Measurements from ENCODE around the gene GDF11.
A peak's percentile ranks its signal among the peaks of the same experiment; 100 is the strongest.

Gene GDF11

DNA sequence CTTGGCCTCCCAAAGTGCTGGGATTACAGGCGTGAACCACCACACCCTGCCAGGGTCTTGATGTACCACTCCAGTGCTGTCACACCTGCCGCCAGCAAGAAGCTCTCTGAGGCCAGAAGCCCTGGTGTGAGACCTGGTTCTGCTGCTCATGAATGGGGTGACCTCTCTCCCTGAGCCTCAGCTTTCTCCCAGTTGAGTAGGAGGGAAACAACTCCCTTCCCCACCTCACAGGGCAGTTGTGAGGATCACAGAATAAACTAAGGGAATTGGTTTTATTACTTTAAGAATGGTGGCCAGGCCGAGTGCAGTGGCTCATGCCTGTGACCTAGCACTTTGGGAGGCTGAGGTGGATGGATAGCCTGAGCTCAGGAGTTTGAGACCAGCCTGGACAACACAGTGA is 8.3 kb upstream of the GDF11 start:
- no peaks in the 10 kb centered on the region for H3K27me3 ChIP-seq (ENCODE audit: insufficient read depth, low read length)
- H3K9ac ChIP-seq (ENCODE audit: low read depth, low read length), result no peak overlapping the region
- H3K9me3 ChIP-seq (ENCODE audit: insufficient read depth, low read depth, low read length), result no peaks in the 10 kb centered on the region
- 91% methylated on average over 3 of the region's 3 CpGs for WGBS
- H3K4me1 ChIP-seq (ENCODE audit: insufficient read depth, low read length), result peaks cover 12% of the 10 kb centered on the region; the same call in 1 of the 2 replicates
- no peak overlapping the region for H3K4me3 ChIP-seq (ENCODE audit: low read length)
- H3K36me3 ChIP-seq (ENCODE audit: insufficient read depth, low read length), result no peaks in the 10 kb centered on the region
- H3K27ac ChIP-seq (ENCODE audit: low read depth, low read length), result no peak overlapping the region

DNA sequence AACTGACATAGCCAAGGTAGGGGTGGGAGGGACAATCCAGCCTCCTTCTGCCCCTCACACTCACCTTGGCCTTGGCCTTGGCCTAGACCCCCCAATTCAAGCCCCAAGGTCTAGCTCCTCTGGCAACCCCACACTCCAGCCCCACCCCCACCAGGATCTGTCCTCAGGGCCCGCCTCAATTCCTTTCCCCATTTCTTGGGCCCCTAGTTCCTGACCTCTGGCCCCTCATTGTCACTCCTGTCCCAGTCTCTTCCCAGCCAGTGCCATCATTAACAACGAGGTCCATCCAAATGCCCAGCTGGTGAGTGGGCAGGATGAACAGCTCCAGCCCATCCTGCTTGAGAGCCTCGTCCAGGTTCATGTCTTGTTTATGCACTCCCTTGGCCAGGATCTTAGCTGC is 6.8 kb upstream of the GDF11 start:
- no peaks in the 10 kb centered on the region for H3K27me3 ChIP-seq (ENCODE audit: insufficient read depth, low read length)
- H3K27ac ChIP-seq (ENCODE audit: low read depth, low read length), result no peak overlapping the region
- H3K4me1 ChIP-seq (ENCODE audit: insufficient read depth, low read length), result peaks cover 5% of the 10 kb centered on the region; the same call in 1 of the 2 replicates
- 90% methylated on average over 3 of the region's 3 CpGs for WGBS
- no peaks in the 10 kb centered on the region for H3K9me3 ChIP-seq (ENCODE audit: insufficient read depth, low read depth, low read length)
- no peaks in the 10 kb centered on the region for H3K36me3 ChIP-seq (ENCODE audit: insufficient read depth, low read length)
- H3K9ac ChIP-seq (ENCODE audit: low read depth, low read length), result no peak overlapping the region
- H3K4me3 ChIP-seq (ENCODE audit: low read length), result no peak overlapping the region

GRCh38 chr12:55736780-55737580 is 5.9 kb upstream of the GDF11 start:
- Histone ChIP-seq H3K9me3 (ENCODE audit: insufficient read depth, low read depth, low read length) (no peaks in the 10 kb centered on the region), H3K27me3 (ENCODE audit: insufficient read depth, low read length) (no peaks in the 10 kb centered on the region), H3K27ac (ENCODE audit: low read depth, low read length) (no peak overlapping the region), H3K36me3 (ENCODE audit: insufficient read depth, low read length) (no peaks in the 10 kb centered on the region), H3K9ac (ENCODE audit: low read depth, low read length) (no peak overlapping the region), H3K4me3 (ENCODE audit: low read length) (peak overlapping the region; percentile 66; the same call in 1 of the 2 replicates), H3K4me1 (ENCODE audit: insufficient read depth, low read length) (peaks cover 9% of the 10 kb centered on the region)
- 47% methylated on average over 6 of the region's 6 CpGs for WGBS

- WGBS, result 18% methylated on average over 4 of the region's 4 CpGs
- no peaks in the 10 kb centered on the region for H3K9me3 ChIP-seq (ENCODE audit: insufficient read depth, low read depth, low read length)
- peak overlapping the region; percentile 43 for H3K9ac ChIP-seq (ENCODE audit: low read depth, low read length)
- H3K27me3 ChIP-seq (ENCODE audit: insufficient read depth, low read length), result no peaks in the 10 kb centered on the region
- peak overlapping the region; percentile 66 for H3K4me3 ChIP-seq (ENCODE audit: low read length)
- peaks cover 12% of the 10 kb centered on the region for H3K4me1 ChIP-seq (ENCODE audit: insufficient read depth, low read length)
- no peaks in the 10 kb centered on the region for H3K36me3 ChIP-seq (ENCODE audit: insufficient read depth, low read length)
- H3K27ac ChIP-seq (ENCODE audit: low read depth, low read length), result peak overlapping the region; percentile 70
Observed at GRCh38 chr12:55737581-55738122, 5.3 kb upstream of the GDF11 start.

- Histone ChIP-seq H3K27me3 (ENCODE audit: insufficient read depth, low read length) (no peaks in the 10 kb centered on the region), H3K9me3 (ENCODE audit: insufficient read depth, low read depth, low read length) (no peaks in the 10 kb centered on the region), H3K4me1 (ENCODE audit: insufficient read depth, low read length) (peaks cover 12% of the 10 kb centered on the region), H3K36me3 (ENCODE audit: insufficient read depth, low read length) (no peaks in the 10 kb centered on the region), H3K9ac (ENCODE audit: low read depth, low read length) (peak overlapping the region; percentile 43), H3K27ac (ENCODE audit: low read depth, low read length) (peak overlapping the region; percentile 70), H3K4me3 (ENCODE audit: low read length) (peak overlapping the region; percentile 66)
- 4% methylated on average over 12 of the region's 14 CpGs for WGBS
Observed at GRCh38 chr12:55738123-55739024, 4.5 kb upstream of the GDF11 start.

DNA sequence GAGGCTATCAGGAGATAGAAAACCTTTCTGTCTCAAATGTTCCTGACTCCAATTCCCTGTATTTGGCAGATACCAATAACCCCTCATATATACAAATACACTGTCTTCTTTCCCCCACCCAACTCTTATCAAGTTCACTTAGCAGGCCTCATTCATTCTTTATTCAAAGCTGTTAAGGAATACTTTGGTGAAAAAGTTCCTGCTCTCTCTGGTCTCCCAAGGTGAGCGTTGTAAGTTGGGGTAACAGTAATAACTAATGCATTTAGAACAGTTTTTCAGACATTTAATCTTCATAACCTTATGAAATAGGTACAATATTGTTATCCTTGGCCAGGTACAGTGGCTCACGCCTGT is 3.9 kb upstream of the GDF11 start:
- H3K4me1 ChIP-seq (ENCODE audit: insufficient read depth, low read length), result peaks cover 12% of the 10 kb centered on the region
- no peak overlapping the region; the same call in 1 of the 2 replicates for H3K4me3 ChIP-seq (ENCODE audit: low read length)
- WGBS, result 94% methylated on average over 1 of the region's 2 CpGs
- H3K9ac ChIP-seq (ENCODE audit: low read depth, low read length), result no peak overlapping the region
- H3K9me3 ChIP-seq (ENCODE audit: insufficient read depth, low read depth, low read length), result no peaks in the 10 kb centered on the region
- H3K27ac ChIP-seq (ENCODE audit: low read depth, low read length), result no peak overlapping the region
- H3K36me3 ChIP-seq (ENCODE audit: insufficient read depth, low read length), result no peaks in the 10 kb centered on the region
- H3K27me3 ChIP-seq (ENCODE audit: insufficient read depth, low read length), result no peaks in the 10 kb centered on the region

DNA sequence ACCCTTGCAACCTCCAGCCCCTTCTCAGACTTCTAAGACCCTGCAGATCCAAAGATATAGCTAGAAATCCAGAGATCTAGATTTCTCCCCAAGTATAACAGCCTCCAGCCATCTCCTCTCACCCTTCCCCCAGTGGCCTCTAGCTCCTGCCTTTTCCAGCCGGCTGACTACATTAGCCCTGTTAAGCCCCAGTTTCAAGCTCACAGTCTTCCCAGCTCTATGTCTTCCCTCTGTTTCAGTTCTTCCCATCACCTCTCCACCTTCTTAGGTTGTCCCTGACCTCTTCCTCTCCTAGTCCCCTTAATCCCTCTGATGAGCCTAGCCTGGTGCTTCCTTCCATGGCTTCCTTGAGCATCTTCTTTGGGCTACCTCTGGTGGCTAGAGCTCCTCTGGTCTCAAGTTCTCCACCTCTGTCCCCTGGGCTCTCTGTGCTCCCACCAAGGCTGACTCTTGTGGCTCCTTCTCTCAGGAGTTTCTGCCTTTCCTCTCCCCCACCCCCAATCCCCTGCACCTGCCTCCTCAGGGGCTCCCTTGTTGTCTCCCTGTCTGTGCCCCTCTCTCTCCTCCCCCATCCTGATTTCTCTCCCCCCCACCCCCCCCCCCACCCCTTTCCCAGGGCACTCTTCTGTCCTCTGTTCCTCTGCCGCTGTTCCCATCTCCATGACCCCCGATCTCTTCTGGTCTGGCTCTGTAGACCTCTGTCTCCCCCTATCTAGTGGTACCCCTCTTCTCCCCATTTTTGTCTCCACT is 816 bp upstream of the GDF11 start:
- Histone ChIP-seq H3K9me3 (ENCODE audit: insufficient read depth, low read depth, low read length) (no peaks in the 10 kb centered on the region), H3K27me3 (ENCODE audit: insufficient read depth, low read length) (no peaks in the 10 kb centered on the region), H3K36me3 (ENCODE audit: insufficient read depth, low read length) (peaks cover 4% of the 10 kb centered on the region; the same call in 1 of the 2 replicates), H3K27ac (ENCODE audit: low read depth, low read length) (0 out of 2 replicates have a peak overlapping the region, but pooled peaks have one; percentile 10), H3K4me1 (ENCODE audit: insufficient read depth, low read length) (peaks cover 27% of the 10 kb centered on the region), H3K4me3 (ENCODE audit: low read length) (peak overlapping the region; percentile 58), H3K9ac (ENCODE audit: low read depth, low read length) (peak overlapping the region; percentile 28; the same call in 1 of the 2 replicates)
- 50% methylated on average over 3 of the region's 3 CpGs for WGBS

DNA sequence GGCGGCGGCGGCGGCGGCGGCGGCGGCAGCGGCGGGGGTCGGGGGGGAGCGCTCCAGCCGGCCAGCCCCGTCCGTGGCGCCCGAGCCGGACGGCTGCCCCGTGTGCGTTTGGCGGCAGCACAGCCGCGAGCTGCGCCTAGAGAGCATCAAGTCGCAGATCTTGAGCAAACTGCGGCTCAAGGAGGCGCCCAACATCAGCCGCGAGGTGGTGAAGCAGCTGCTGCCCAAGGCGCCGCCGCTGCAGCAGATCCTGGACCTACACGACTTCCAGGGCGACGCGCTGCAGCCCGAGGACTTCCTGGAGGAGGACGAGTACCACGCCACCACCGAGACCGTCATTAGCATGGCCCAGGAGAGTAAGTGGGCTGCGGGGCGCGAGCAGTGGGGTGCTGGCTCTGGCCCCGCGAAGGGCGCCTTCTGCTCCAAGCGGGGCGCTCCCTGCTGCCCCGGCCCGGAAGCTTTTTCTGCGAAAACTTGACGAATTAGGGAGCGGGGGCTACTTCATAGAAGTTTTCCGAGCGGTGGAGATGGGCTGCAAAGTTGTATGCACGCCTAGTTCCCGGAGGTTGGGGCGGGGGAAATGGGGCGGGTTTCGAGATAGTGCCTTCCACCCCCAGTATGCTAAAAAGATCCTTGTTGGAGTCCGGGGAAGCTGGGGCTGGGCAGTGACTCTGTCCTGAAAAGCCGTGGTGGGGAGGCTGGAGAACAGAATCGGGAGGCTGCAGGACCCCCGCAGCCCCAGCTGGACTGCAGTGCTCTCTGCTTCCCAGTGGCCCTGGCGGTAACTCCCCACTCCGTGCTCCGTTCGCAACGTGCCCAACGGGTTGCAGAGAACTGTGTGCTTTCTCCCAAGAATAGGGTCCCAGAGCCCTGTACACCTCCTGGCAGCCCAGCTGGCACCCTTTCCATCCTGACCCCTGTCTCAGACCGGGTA is 751 bp downstream of the GDF11 start:
- H3K4me3 ChIP-seq (ENCODE audit: low read length), result peak overlapping the region; percentile 94
- peak overlapping the region; percentile 87 for H3K9ac ChIP-seq (ENCODE audit: low read depth, low read length)
- no peaks in the 10 kb centered on the region for H3K27me3 ChIP-seq (ENCODE audit: insufficient read depth, low read length)
- peaks cover 17% of the 10 kb centered on the region for H3K36me3 ChIP-seq (ENCODE audit: insufficient read depth, low read length)
- WGBS, result under 1% methylated on average over 73 of the region's 73 CpGs
- H3K9me3 ChIP-seq (ENCODE audit: insufficient read depth, low read depth, low read length), result no peaks in the 10 kb centered on the region
- H3K4me1 ChIP-seq (ENCODE audit: insufficient read depth, low read length), result peaks cover 37% of the 10 kb centered on the region
- peak overlapping the region; percentile 78; the same call in 1 of the 2 replicates for H3K27ac ChIP-seq (ENCODE audit: low read depth, low read length)

DNA sequence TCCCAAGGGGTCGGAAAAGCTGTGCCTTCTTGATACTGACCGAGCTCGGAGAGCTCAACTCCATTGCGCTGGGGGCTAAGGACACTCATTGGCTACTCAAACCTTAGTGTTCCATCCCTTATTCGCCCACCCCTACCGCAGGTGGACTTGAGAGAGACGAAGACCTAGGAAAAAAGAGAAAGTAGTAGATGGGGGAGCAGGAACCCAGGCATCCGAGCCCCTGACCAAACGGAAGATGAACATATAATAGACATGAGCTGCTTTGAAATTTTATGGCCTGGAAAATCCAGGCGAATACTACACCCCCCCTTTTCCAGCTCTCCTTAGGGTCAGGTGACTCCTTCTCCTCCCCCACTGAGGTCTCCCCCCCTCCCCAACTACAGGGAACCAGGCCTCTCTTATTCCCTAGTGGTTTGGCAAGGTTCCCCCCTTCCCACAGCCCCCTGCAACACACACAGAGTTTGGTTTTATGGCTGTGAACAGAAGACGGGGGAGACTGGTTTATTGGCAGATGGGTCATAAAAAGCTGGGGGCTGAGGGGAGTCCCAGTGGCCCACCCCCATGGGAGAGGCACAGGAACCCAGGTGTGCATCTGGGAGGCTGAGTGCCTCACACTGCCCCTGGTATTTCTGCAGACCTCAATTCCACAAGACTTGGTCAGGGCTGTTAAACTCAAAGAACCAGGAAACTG is 1.6 kb downstream of the GDF11 start:
- WGBS, result under 1% methylated on average over 9 of the region's 11 CpGs
- Histone ChIP-seq H3K36me3 (ENCODE audit: insufficient read depth, low read length) (peaks cover 25% of the 10 kb centered on the region), H3K4me1 (ENCODE audit: insufficient read depth, low read length) (peaks cover 42% of the 10 kb centered on the region), H3K9ac (ENCODE audit: low read depth, low read length) (peak overlapping the region; percentile 87), H3K27me3 (ENCODE audit: insufficient read depth, low read length) (no peaks in the 10 kb centered on the region), H3K4me3 (ENCODE audit: low read length) (peak overlapping the region; percentile 94), H3K9me3 (ENCODE audit: insufficient read depth, low read depth, low read length) (no peaks in the 10 kb centered on the region), H3K27ac (ENCODE audit: low read depth, low read length) (peak overlapping the region; percentile 78; the same call in 1 of the 2 replicates)

Data from HUES64 (cell line).